ENCODE measurements around the gene GTF3C1.

GRCh38 chr16:27462200-27462845 lies 87.4 kb downstream of the GTF3C1 start:
- no peak for TF ChIP-seq POLR2AphosphoS5 (IDR thresholded peaks at IDR 0.05; ENCODE audit: low read depth, low read length)
- no peak for TF ChIP-seq REST (IDR thresholded peaks at IDR 0.05; ENCODE audit: insufficient read depth in 1 of 2, low read depth in 2 of 2, low read length in 2 of 2)
- TF ChIP-seq TAF1 (IDR thresholded peaks at IDR 0.05; ENCODE audit: borderline replicate concordance, insufficient read depth, low read length), result no peak
- no peak for TF ChIP-seq SIN3A (IDR thresholded peaks at IDR 0.05; ENCODE audit: borderline replicate concordance, insufficient read depth, low read length)
- no peak for TF ChIP-seq FOXP2 (optimal IDR thresholded peaks at IDR 0.05; ENCODE audit: borderline replicate concordance, extremely low read depth, extremely low read length, insufficient read depth)

All from PFSK-1 (cell line).